GM23338 (cell line): ENCODE data around the gene CPE. TPM values are rescaled to one million over a fixed set of nuclear protein-coding genes. Genes with fewer than 3 reads are reported as not detected.

Source experiments
- ATAC-seq: fragments of 200-7000 bp; cut with Tn5 transposase; 3 replicates; pipeline ENCODE4 v1.9.1; 2020
- DNase-seq: peaks from one replicate; pipeline ENCODE4 v3.0.0-alpha.2; 2015; ENCODE audit warnings: low spot score
- H2AFZ ChIP-seq: fragments of 200-600 bp; sonication (generic); 2 replicates; pipeline ENCODE4 v1.8.0; 2016; ENCODE audit warnings: antibody characterized with exemption, mild to moderate bottlenecking, moderate library complexity
- H3F3A ChIP-seq: fragments of 200-600 bp; sonication (generic); replicated peaks from 2 replicates; pipeline ENCODE4 v1.8.0; 2017; ENCODE audit warnings: antibody characterized with exemption, mixed run types, low read depth
- H3K27ac ChIP-seq: fragments of 200-600 bp; sonication (generic); 2 replicates; pipeline ENCODE4 v1.6.1; 2016; ENCODE audit warnings: low read depth
- H3K27me3 ChIP-seq: fragments of 200-600 bp; sonication (generic); 2 replicates; pipeline ENCODE4 v1.8.0; 2016; ENCODE audit warnings: mild to moderate bottlenecking, mixed run types, moderate library complexity; ENCODE audit not compliant: insufficient read depth
- H3K36me3 ChIP-seq: fragments of 200-600 bp; sonication (generic); 2 replicates; pipeline ENCODE4 v1.8.0; 2016; ENCODE audit warnings: mild to moderate bottlenecking; ENCODE audit not compliant: insufficient read depth
- H3K4me1 ChIP-seq: fragments of 200-600 bp; sonication (generic); 2 replicates; pipeline ENCODE4 v1.8.0; 2016; ENCODE audit warnings: mild to moderate bottlenecking, moderate library complexity; ENCODE audit not compliant: insufficient read depth
- H3K4me2 ChIP-seq: fragments of 200-600 bp; sonication (generic); 2 replicates; pipeline ENCODE4 v1.7.1; 2017; ENCODE audit warnings: mixed run types
- H3K4me3 ChIP-seq: fragments of 200-600 bp; sonication (generic); 2 replicates; pipeline ENCODE4 v1.6.1; 2016; ENCODE audit warnings: mixed run types
- H3K79me2 ChIP-seq: fragments of 200-600 bp; sonication (generic); replicated peaks from 2 replicates; pipeline ENCODE4 v1.8.0; 2017; ENCODE audit warnings: mild to moderate bottlenecking; ENCODE audit not compliant: insufficient read depth
- H3K9me2 ChIP-seq: fragments of 200-600 bp; sonication (generic); 2 replicates; pipeline ENCODE4 v1.8.0; 2017; ENCODE audit not compliant: insufficient read depth
- H4K20me1 ChIP-seq: fragments of 200-600 bp; sonication (generic); replicated peaks from 2 replicates; pipeline ENCODE4 v1.8.0; 2017; ENCODE audit warnings: mild to moderate bottlenecking; ENCODE audit not compliant: insufficient read depth
- H3K27ac Mint-ChIP-seq: 2 replicates; pipeline ENCODE4 v1.8.0; 2020; ENCODE audit warnings: inconsistent platforms, mild to moderate bottlenecking, moderate library complexity, mixed read lengths
- H3K27me3 Mint-ChIP-seq: 3 replicates; pipeline ENCODE4 v1.8.0; 2022; ENCODE audit warnings: low read depth, mild to moderate bottlenecking, moderate library complexity, mixed read lengths, inconsistent platforms; ENCODE audit not compliant: insufficient read depth, poor library complexity
- H3K36me3 Mint-ChIP-seq: 3 replicates; pipeline ENCODE4 v1.8.0; 2021; ENCODE audit warnings: low read depth, mild to moderate bottlenecking, inconsistent platforms, moderate library complexity, mixed read lengths
- H3K4me1 Mint-ChIP-seq: 3 replicates; pipeline ENCODE4 v1.8.0; 2020; ENCODE audit warnings: mild to moderate bottlenecking, inconsistent platforms, mixed read lengths
- H3K4me3 Mint-ChIP-seq: 3 replicates; pipeline ENCODE4 v1.8.0; 2021; ENCODE audit warnings: moderate library complexity, mild to moderate bottlenecking, inconsistent platforms, mixed read lengths
- H3K9me3 Mint-ChIP-seq: 3 replicates; pipeline ENCODE4 v1.8.0; 2020; ENCODE audit warnings: moderate library complexity, mild to moderate bottlenecking, inconsistent platforms, mixed read lengths
- CREB1 ChIP-seq: fragments of 250-450 bp; sonication (Bioruptor Pico); IDR thresholded peaks from 2 replicates; pipeline ENCODE4 v1.5.0; 2020; ENCODE audit warnings: low read depth, mild to moderate bottlenecking, moderate library complexity
- CTCF ChIP-seq, 2 experiments: fragments of 200-600 bp in 1 of 2; sonication (generic) in 1 of 2; conservative IDR thresholded peaks; 2 replicates each; pipeline versions ENCODE4 v1.5.1 to v1.6.1; 2016 to 2017; ENCODE audit warnings: antibody characterized with exemption in 2 of 2, low read depth in 2 of 2, mild to moderate bottlenecking in 2 of 2, moderate library complexity in 1 of 2
- EZH2 ChIP-seq: fragments of 200-600 bp; sonication (generic); IDR thresholded peaks from one replicate; pipeline ENCODE4 v1.8.0; 2017; ENCODE audit warnings: antibody characterized with exemption, mild to moderate bottlenecking, low read depth; ENCODE audit not compliant: unreplicated experiment
- EZH2phosphoT487 ChIP-seq: fragments of 200-600 bp; sonication (generic); IDR thresholded peaks from one replicate; pipeline ENCODE4 v1.8.1; 2018; ENCODE audit warnings: antibody characterized with exemption; ENCODE audit not compliant: unreplicated experiment
- JUNB ChIP-seq: IDR thresholded peaks from one replicate; pipeline ENCODE4 v1.6.1; 2016; ENCODE audit warnings: antibody characterized with exemption; ENCODE audit not compliant: unreplicated experiment
- NANOG ChIP-seq: IDR thresholded peaks from 2 replicates; pipeline ENCODE4 v1.6.1; 2016; ENCODE audit warnings: antibody characterized with exemption, borderline replicate concordance
- ZNF462 ChIP-seq: fragments of 250-450 bp; sonication (Bioruptor Pico); IDR thresholded peaks from 2 replicates; pipeline ENCODE4 v1.5.0; 2020; ENCODE audit warnings: mild to moderate bottlenecking, moderate library complexity
- polyA plus RNA-seq: library from polyadenylated mRNA; unstranded; fragments of >200 nt; fragmentation: Nextera tagmentation; extraction: Ambion mirVana; gene quantifications from 2 replicates; pipeline ENCODE4 v1.2.1, GENCODE V29; 2016
- total RNA-seq: library from RNA; depleted of rRNA; stranded (reverse); fragments of >200 nt; shearing (Covaris generic); gene quantifications from 2 replicates; pipeline ENCODE4 v1.2.3, GENCODE V29; 2014

Gene CPE
- total and polyA plus RNA-seq, 2 experiments from 2014 or later: 10.3 to 16.5 TPM

GRCh38 chr4:165345666-165346417, 33.0 kb upstream of the CPE start (continued):
- TF ChIP-seq ZNF462: no peak
- TF ChIP-seq EZH2: no peak
- TF ChIP-seq EZH2phosphoT487: no peak

GRCh38 chr4:165347647-165348569, 30.9 kb upstream of the CPE start:
- H3K4me1 ChIP-seq: no peaks in the 10 kb centered on the region
- ATAC-seq (no peak), DNase-seq (no peak)
- H3K4me1 Mint-ChIP-seq: no peaks in the 10 kb centered on the region
- no peaks in the 10 kb centered on the region for H3K9me2 ChIP-seq
- H3K27me3 ChIP-seq: no peaks in the 10 kb centered on the region
- no peak overlapping the region for H3K4me2 ChIP-seq
- no peak overlapping the region for H3K4me3 ChIP-seq
- peaks cover 4% of the 10 kb centered on the region for H3K27me3 Mint-ChIP-seq
- no peaks in the 10 kb centered on the region for H3K36me3 ChIP-seq
- H3K4me3 Mint-ChIP-seq: no peak overlapping the region
- no peak overlapping the region for H3K27ac ChIP-seq
- peaks cover 13% of the 10 kb centered on the region; the same call in 2 of the 3 replicates for H3K9me3 Mint-ChIP-seq
- no peaks in the 10 kb centered on the region for H3F3A ChIP-seq
- H2AFZ ChIP-seq: no peak overlapping the region
- 0 out of 3 replicates have a peak, but pooled peaks cover 6% of the 10 kb centered on the region for H3K36me3 Mint-ChIP-seq
- no peaks in the 10 kb centered on the region for H4K20me1 ChIP-seq
- H3K27ac Mint-ChIP-seq: no peak overlapping the region
- no peaks in the 10 kb centered on the region for H3K79me2 ChIP-seq
- TF ChIP-seq JUNB: no peak
- no peak for TF ChIP-seq CTCF (conservative IDR thresholded peaks at IDR 0.05; ENCODE audit: low read depth in 2 of 2)
- no peak for TF ChIP-seq NANOG
- no peak for TF ChIP-seq CREB1 (CRISPR knock-in tag)
